SH-SY5Y (cell line): ENCODE data around the gene SMYD3.

Source experiments
- GATA2 ChIP-seq: IDR thresholded peaks from 2 replicates; pipeline ENCODE4 v1.6.1; 2011; ENCODE audit warnings: mild to moderate bottlenecking, low read depth, low read length
- GATA3 ChIP-seq: IDR thresholded peaks from 2 replicates; pipeline ENCODE4 v1.6.1; 2011; ENCODE audit warnings: low read depth, mild to moderate bottlenecking, low read length, moderate library complexity

Gene SMYD3

DNA sequence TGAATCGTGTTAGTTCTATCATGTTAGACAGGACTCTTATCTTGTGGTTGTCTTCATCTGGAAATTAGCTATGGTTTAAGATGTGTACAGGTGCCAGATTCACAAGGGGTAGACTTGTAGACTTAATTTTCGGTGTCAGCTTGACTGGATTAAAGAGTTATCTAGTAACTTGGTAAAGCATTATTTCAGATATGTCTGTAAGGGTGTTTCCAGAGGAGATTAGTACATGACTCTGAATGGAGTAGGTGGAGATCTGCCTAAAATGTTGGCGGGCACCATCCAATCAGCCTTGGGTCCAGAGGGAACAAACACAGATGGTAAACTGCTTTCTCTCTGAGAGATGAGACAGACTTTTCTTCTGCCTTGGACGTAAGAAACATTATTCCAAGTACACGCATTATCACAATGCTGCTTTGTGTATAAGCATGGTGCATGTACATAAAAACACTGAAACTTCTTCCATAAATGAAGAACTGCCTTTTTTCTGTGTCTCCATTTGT lies 434.6 kb downstream of the SMYD3 start:
- TF ChIP-seq GATA3, result no peak
- TF ChIP-seq GATA2, result no peak

DNA sequence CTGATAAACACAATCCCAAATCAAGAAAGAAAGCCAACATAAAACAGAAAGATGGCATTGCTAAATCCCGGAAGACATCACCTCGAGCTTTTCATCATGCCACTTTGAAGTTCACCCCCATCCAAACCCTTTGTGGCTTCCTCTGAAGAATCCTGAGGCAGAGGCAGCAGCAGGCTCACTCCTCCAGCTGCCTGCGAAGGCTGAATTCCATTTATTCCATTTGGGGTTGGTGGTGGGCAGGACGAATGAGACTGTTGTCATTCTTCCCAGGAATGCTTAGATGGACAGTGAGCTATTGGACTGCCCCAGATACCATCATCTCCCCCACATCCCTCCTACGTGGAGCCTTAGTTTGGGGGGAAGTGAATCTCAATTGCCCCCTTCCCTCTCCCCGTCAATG lies 437.5 kb downstream of the SMYD3 start:
- no peak for TF ChIP-seq GATA2

DNA sequence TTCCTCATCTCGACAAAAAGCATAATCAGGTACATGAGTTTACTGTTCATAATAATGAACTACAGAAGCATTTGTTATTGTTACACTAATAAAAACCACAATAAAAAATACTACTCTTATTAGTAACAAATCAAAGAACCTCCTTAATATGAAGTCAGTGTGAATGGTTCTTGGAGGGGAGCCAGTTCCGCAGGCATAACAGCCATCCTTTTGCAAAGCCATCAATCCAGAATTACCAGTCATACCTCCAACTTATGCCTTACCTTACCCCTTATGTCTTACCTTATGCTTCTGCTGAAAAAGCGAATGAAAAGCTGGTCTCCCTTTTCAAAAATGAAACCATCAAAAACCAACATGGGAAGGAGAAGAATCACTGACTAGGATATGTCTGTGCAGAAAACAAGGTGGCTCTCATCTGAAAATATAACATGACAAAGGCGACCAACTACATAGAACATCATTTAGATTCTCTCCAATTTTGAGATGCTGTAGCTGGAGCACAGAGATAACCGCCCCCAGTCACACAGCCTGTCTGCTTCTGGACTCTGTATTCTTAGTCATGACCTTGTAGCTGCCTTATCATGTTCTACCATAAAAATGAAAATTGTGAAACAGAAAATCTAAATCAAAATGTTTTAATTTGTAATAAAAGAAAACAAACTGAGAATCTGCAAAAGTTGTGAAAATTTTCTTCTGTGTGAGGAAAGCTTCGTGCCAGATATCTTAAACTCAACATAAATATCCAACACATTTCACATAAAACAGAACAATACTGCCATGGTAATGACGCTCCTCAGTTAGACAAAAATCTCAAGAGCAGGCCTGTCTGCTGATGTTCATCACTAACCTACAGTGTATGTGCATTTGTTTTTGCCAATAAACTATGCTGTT lies 438.2 kb downstream of the SMYD3 start:
- TF ChIP-seq GATA2 (no peak), GATA3 (no peak)

DNA sequence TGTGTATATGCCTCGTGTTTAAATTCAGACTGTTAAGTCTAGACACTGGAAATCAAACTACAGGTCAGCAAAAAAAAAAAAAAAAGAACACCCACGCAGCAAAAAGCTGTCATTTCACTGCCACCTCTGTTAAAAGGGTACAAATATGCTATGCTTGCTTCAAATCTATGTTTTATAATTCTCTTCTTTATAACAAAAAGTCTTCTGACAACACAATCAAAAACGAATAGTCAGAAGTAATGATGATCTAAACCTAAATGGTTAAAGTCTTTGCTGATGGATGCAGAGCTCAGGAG lies 438.9 kb downstream of the SMYD3 start:
- no peak for TF ChIP-seq GATA2
- TF ChIP-seq GATA3, result no peak

DNA sequence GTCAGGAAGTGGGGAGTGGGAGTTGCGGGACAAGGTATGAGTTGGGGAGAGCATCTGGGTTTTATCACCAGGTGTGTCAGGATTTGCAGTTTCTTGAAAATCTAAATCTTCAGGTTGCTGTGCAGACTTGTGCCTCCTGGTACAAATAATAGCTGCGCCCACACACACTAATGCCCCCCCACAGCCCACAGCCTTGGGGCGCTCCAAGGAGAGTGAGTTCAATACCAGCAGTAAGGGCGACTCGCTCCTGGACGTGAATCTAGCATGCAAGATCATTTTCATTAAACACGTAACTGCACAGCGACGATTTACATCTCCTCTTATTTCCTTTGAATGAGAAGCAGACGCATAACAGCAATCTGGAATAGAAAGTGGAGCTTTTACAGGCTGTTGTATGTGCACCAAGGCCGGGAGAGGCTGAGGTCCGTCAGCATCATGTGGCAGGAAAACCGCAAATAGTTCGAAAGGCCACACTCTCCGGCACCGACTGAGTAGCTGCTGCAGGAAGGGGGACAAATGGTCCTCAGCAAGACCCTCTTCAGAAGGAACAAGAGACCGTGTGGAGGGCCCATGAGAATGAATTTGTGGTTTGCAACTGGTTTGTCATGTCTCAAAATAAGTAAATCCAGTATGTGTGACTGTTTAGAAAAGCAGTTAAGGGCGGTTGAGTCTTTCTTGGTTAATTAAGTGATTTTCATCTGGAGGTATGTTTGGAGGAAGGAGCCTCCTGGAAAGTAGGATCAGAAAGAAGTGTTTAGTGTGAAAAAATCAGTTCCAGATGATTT lies 439.5 kb downstream of the SMYD3 start:
- TF ChIP-seq GATA3 (no peak), GATA2 (no peak)

DNA sequence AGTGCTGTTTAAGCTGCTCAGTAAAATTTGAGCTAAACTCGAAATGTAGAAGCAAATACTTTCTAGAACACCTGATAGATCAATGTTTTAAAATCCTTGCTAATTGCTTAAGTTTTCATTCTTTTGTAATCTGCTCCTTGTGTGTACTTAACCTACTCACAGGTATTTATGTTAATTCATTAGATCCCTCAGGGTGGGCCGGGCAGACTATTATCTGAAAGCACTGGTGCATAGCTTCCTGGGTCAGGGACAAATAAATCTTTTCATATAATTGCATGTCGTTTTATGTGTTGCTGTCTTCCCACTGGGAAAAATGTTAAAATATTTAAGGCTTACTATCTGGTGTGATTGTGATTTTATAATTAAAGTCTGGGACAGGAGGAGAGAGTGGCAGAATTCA lies 440.5 kb downstream of the SMYD3 start:
- TF ChIP-seq GATA2, result no peak
- no peak for TF ChIP-seq GATA3

DNA sequence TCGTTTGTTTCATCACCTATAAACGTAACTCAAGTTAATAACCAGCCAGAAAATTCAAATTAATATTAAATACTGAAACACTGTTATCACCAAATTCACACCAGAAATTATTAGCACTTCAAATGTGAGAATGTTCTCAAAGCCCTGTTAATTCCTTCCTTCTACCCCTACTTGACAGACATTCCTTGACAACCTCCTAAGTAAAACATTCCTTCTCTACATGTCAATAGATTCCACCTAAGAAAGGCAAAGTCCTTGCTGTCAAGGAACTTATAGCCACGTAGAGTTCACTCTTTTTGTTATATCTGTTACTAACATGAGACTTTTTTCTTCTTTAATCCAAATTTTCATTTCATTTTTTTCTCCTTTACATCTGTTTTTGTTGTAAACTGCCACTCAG lies 441.5 kb downstream of the SMYD3 start:
- TF ChIP-seq GATA2 (no peak), GATA3 (no peak)

DNA sequence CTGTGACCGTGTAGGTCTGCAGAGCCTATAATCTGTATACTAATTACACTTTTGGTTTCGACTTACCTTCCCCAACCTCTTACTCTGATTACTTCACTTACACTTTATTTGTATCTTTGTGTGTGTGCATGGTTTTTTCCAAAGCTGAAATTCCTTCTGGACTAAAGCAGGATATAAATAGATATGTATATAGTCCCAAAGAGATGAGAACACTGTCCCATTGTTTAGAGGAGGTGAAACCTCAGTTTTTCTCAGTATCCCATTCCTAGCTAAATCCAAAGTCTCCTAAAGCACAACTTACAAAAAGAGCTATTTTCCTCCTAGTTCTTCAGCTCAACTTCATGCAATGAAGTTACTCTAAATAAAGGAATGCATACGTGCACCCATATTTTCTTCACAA lies 442.2 kb downstream of the SMYD3 start:
- no peak for TF ChIP-seq GATA2
- TF ChIP-seq GATA3, result no peak

DNA sequence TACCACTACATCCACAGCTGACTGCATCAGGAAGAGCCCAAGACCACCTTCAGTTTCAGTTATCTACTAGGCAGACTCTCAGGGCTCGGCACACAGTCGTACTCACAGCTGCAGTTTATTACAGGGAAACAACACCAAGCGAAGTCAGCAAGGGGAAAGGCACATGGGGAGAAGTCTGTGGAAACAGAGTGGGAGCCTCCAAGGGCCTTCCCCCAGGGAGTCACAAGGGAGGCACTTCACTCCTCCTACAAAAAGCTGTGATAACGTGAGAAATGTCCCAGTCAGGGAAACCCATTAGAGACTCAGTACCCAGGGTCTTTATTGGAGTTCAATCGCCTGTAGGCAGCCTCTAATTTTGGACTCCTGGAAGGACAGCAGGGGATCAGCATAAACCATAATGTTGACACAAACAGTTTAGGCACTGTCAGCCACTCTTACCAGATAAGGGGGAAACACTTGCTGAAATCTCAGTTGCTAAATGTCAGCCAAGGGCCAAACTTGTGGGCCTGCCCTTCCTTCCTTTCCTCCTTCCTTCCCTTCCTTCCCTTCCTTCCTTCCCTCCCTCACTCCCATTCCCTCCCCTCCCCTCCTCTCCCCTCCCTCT lies 444.0 kb downstream of the SMYD3 start:
- TF ChIP-seq GATA2 (no peak), GATA3 (no peak)

DNA sequence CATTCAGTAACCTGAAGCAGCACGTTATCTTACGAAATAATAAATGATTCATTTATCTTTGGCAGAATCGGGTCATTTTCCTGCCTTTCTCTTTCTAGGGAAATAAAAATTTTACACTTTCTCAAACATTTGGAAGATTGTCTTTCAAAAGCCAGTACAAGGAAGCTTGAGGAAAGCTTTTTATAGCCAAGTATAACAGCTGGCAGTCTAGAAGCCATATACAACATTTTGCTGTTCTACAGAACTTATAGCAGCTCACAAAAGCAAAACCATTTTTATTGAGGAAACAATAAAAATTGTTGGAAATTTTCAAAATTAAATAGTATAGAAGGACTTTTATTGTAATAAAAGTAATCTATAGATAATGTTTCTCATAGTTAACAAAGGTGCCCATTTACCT lies 448.6 kb downstream of the SMYD3 start:
- TF ChIP-seq GATA2, result no peak
- TF ChIP-seq GATA3, result no peak

DNA sequence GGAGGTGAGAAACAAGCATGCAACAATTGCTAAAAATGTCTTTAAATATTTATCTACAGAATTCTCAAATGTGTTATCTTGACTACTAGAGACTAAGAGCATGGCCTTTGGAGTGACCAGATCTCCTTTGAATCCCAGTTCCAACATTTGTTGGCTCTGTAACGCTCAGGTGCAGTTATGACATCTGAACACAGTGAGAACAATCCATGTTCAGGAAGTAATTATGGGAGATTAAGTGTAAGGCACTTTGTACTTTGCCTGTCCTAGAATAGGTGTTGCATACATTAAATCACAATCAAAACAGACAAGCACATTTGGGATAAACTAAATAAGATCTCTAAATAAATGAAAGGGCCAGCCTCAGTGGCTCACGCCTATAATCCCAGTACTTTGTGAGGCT lies 454.5 kb downstream of the SMYD3 start:
- TF ChIP-seq GATA3 (no peak), GATA2 (no peak)

DNA sequence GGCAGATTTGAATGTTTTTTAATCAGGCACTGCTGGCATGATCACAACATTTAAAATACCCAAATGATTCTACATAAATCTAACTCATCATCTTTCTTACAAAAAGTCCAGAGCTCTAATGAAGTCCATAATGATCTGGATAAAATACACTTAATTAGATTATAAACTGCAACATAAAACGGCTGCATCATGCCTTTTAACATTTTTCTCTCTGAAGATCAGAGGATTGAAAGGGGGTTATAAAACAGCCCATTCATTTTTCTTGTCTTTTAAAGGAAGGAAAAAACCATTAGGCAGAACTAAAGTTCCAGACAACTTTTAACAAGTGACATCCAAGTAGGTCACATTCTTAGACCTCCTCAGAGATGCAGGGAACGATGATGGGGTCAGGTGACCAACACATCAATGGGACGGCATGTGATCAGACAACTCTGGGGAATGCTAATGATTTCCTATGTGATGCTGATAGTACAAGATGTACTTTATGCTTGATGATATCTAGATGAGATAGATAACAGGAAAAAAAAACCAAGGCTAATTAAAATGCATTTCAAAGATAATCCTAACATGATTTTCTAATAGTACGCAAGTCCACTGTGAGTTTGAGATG lies 455.1 kb downstream of the SMYD3 start:
- TF ChIP-seq GATA3, result no peak; the same call in 1 of the 2 replicates
- TF ChIP-seq GATA2, result peak; percentile 31; the same call in 1 of the 2 replicates

DNA sequence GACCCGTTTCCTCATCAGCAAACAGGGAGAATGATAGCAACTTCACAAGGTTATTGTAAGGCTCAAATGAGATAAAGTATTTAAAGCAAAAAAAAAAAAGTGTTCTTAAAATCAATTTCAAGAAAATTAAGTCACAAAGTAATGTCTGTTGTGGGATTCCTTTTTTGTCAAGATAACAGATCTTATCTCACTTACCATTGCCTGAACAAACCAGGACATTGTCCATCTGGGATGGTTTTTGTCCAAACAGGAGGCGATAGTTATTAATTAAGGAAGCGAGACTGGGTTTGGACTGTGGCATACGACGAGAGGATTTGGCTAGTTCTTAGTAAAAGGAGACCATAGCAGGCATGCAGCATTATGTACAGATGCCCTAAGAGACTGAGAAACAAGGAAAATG lies 458.4 kb downstream of the SMYD3 start:
- TF ChIP-seq GATA3 (peak; percentile 59), GATA2 (peak; percentile 49; the same call in 1 of the 2 replicates)

DNA sequence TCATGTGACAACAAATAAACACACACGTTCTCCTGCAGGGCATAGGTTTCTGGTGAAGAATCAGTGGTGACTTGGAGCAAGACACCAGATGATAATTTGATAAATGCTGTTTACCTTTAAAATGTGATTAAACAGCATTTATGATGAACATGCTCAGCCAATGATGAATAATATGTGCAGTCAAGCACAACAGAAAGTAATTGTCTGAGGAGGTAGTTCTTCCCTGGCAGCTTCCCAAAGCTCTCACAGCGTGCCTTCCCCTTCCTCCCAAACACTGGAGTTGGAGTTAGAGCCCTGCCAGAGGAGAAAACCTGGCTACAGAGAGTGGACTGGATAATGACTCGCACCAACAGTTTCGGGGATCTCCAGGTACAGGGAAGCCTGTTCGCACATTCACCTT lies 463.5 kb downstream of the SMYD3 start:
- no peak for TF ChIP-seq GATA2
- no peak for TF ChIP-seq GATA3

DNA sequence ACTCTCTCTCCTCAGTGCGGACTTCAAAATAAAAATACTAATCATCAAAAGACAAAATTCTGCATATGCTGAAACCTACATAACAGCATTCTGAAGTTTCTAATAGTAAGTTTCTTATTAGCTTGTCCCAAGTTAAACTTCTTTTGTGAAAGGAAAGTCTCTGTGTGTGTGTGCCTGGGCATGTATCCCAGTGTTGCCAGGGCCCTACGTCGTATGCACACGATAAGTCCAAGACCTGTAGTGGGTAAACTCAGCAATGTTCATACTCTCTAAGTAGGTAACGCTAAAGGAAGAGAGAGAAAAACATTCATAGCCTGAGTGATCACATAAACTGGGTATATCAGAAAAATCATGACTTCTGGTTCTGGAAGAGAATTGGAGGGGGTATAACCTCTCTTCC lies 465.7 kb downstream of the SMYD3 start:
- no peak for TF ChIP-seq GATA2
- TF ChIP-seq GATA3, result no peak

DNA sequence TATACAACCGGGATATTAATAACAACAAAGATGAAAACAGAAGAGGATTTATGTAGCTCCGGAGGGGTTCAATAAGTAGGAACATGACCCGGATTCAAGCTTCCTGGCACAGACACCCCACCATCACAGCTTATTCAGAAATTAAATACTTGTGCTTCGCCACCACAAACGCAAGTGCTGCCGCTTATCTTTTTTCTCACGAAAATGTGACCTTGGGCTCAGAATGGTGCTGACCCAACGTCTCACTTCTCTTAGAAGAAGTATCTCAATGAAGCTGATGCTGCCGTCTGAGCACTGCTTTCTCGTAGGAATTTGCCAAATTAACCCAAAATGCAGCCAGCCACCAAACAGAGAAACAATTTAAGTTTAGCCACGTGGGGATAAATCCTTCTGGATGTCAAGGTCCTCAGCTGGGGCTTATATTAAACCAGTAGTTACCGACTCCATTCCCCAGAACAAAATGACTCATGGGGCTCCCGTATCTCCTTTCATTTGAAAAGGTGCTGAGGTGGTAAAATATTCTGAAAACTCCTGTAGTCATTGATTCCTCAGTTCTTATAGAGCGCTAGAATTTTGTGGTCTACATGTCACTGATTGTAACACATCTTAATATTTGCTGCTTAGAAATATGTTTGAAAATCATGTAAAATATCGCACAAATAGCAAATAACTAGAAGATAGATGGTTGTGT lies 466.7 kb downstream of the SMYD3 start:
- TF ChIP-seq GATA2, result no peak
- no peak for TF ChIP-seq GATA3
